GM19372 (cell line): ENCODE data around the gene ZNF330.
A peak's percentile ranks its signal among the peaks of the same experiment; 100 is the strongest.
"Not testable (repeated sequence)": the region's sequence is repeated elsewhere in the genome, so short reads cannot be mapped to it uniquely, and the experiment has no call there.

Experiments
- ATAC-seq: cut with Tn5 transposase; IDR thresholded peaks from one replicate; pipeline ENCODE4 v1.9.1; 2021; ENCODE audit warnings: mild to moderate bottlenecking, low read depth, moderate library complexity; ENCODE audit not compliant: unreplicated experiment

Gene ZNF330

GRCh38 chr4:141220691-141221659, at the start of gene ZNF330:
Gene ZNF330 (plus strand): TSS chr4:141220895. CDS start chr4:141222372, 1,477 bp downstream.
- ATAC-seq = peak; percentile 75

- no peak for ATAC-seq
These were observed 46.2 kb upstream of the ZNF330 start for GRCh38 chr4:141174457-141174856.

- ATAC-seq = no peak
These were observed 43.5 kb upstream of the ZNF330 start for GRCh38 chr4:141177171-141177570.

GRCh38 chr4:141179474-141180373, 41.0 kb upstream of the ZNF330 start:
- no peak for ATAC-seq

- ATAC-seq = no peak
These were observed 39.5 kb upstream of the ZNF330 start for GRCh38 chr4:141180991-141181761.

- not testable (repeated sequence) for ATAC-seq
These were observed 37.2 kb upstream of the ZNF330 start for GRCh38 chr4:141183491-141183890.

GRCh38 chr4:141192564-141192963, 28.1 kb upstream of the ZNF330 start:
- ATAC-seq = no peak

- no peak for ATAC-seq
These were observed 27.1 kb upstream of the ZNF330 start for GRCh38 chr4:141193516-141194034.

- ATAC-seq = no peak
These were observed 25.5 kb upstream of the ZNF330 start for GRCh38 chr4:141195095-141195707.

- no peak for ATAC-seq
These were observed 24.3 kb upstream of the ZNF330 start for GRCh38 chr4:141196227-141196933.

GRCh38 chr4:141207961-141208360, 12.7 kb upstream of the ZNF330 start:
- ATAC-seq = no peak

GRCh38 chr4:141210168-141210567, 10.5 kb upstream of the ZNF330 start:
- no peak for ATAC-seq

- no peak for ATAC-seq
These were observed 7.1 kb upstream of the ZNF330 start for GRCh38 chr4:141213550-141213991.

GRCh38 chr4:141215030-141215429, 5.7 kb upstream of the ZNF330 start:
- ATAC-seq = no peak

GRCh38 chr4:141216002-141216761, 4.5 kb upstream of the ZNF330 start:
- ATAC-seq = no peak

- ATAC-seq = peak; percentile 3
These were observed 424 bp upstream of the ZNF330 start for GRCh38 chr4:141220271-141220670.

- ATAC-seq = no peak
These were observed 2.7 kb downstream of the ZNF330 start for GRCh38 chr4:141223418-141223817.

GRCh38 chr4:141227280-141227679, 6.6 kb downstream of the ZNF330 start:
- ATAC-seq = not testable (repeated sequence)
